ENCODE results near the gene NDUFS1. TPM values are rescaled to one million over a fixed set of nuclear protein-coding genes. Genes with fewer than 3 reads are reported as not detected.

The NDUFS1 gene
- total and polyA plus RNA-seq, 2 of the 8 experiments (the other 6 are each of a cell fraction or from before 2014, with no cell fraction given), result 42.1 to 97.0 TPM

GRCh38 chr2:206116278-206116677 is 43.0 kb downstream of the NDUFS1 start:
- no peaks in the 10 kb centered on the region for H3K79me2 ChIP-seq (ENCODE audit: control insufficient read depth in 1 of 2, insufficient read depth in 2 of 2, low read length in 2 of 2)
- no peaks in the 10 kb centered on the region for H3K9me3 ChIP-seq (ENCODE audit: insufficient read depth in 2 of 2, low read depth in 1 of 2, low read length in 1 of 2)
- no peak overlapping the region; the same call in 1 of the 2 replicates for H4K8ac ChIP-seq (ENCODE audit: extremely low read depth, insufficient read depth, low read length)
- H2BK120ac ChIP-seq (replicated peaks; ENCODE audit: low read depth, low read length), result no peak overlapping the region
- no peaks in the 10 kb centered on the region for H3K4me1 ChIP-seq (replicated peaks in 1 of 4; ENCODE audit: control insufficient read depth in 3 of 4, insufficient read depth in 4 of 4, low read length in 3 of 4)
- H3K23me2 ChIP-seq (ENCODE audit: low read depth, low read length), result no peaks in the 10 kb centered on the region
- no peak overlapping the region for H3K18ac ChIP-seq (ENCODE audit: extremely low read depth, low read length)
- H4K5ac ChIP-seq (ENCODE audit: insufficient read length, low read depth, low read length), result no peak overlapping the region
- H2BK15ac ChIP-seq (ENCODE audit: low read length), result no peak overlapping the region
- H3K27ac ChIP-seq (ENCODE audit: low read depth, low read length), result no peak overlapping the region
- H3K79me1 ChIP-seq (ENCODE audit: low read depth, low read length), result no peaks in the 10 kb centered on the region; the same call in 1 of the 2 replicates
- ChIA-PET CTCF (ENCODE audit: partially characterized antibody) (interaction anchor here (1.2 kb wide), 1 partner anchor 11 kb away, joined by 7 read pairs; no protein-coding TSS in a partner anchor), POLR2A (ENCODE audit: partially characterized antibody) (interaction anchor here (1.5 to 1.9 kb wide), 2 partner anchors 11 to 22 kb away, joined by 5 to 6 read pairs; no protein-coding TSS in a partner anchor)
- H3K4me2 ChIP-seq (ENCODE audit: insufficient read depth in 1 of 2, low read depth in 2 of 2, low read length in 2 of 2), result no peak overlapping the region
- H4K91ac ChIP-seq (replicated peaks; ENCODE audit: insufficient read length, low read length), result no peak overlapping the region
- no peaks in the 10 kb centered on the region for H3K27me3 ChIP-seq (replicated peaks in 1 of 4; ENCODE audit: control insufficient read depth in 3 of 4, extremely low read depth in 1 of 4, insufficient read depth in 3 of 4, low read length in 3 of 4)
- no peak overlapping the region for H2BK20ac ChIP-seq (ENCODE audit: low read length)
- H3K56ac ChIP-seq (replicated peaks; ENCODE audit: insufficient read length, low read depth, low read length), result no peak overlapping the region
- 97% methylated on average over 21 of the region's 21 CpGs; no CpG with 5 or more reads in 1 of the 2 experiments for WGBS, 2 experiments (ENCODE audit: extremely low coverage in 1 of 2, insufficient coverage in 1 of 2, insufficient read length in 1 of 2, insufficient replicate concordance in 2 of 2, low coverage in 1 of 2, low lambda C conversion rate in 2 of 2, missing lambda C conversion rate in 1 of 2)
- no peak overlapping the region for H3K4ac ChIP-seq (replicated peaks; ENCODE audit: insufficient read length, low read depth, low read length)
- H4K20me1 ChIP-seq (replicated peaks in 1 of 2; ENCODE audit: control insufficient read depth in 1 of 2, insufficient read depth in 2 of 2, low read length in 2 of 2), result no peaks in the 10 kb centered on the region
- DNase-seq (ENCODE audit: low read depth in 1 of 2, low spot score in 2 of 2), result peak in 1 of 2 experiments; percentile 38
- no peak overlapping the region for H2AFZ ChIP-seq (ENCODE audit: low read length)
- H3K23ac ChIP-seq (ENCODE audit: insufficient read length), result no peak overlapping the region
- H2BK12ac ChIP-seq (ENCODE audit: low read depth, low read length), result no peak overlapping the region
- no peak for FAIRE-seq
- H3K4me3 ChIP-seq (ENCODE audit: extremely low read depth in 1 of 4, insufficient read depth in 2 of 4, low read depth in 3 of 4, low read length in 4 of 4), result no peak overlapping the region
- H3K36me3 ChIP-seq (ENCODE audit: control insufficient read depth in 2 of 4, insufficient read depth in 4 of 4, low read length in 3 of 4), result peaks cover 0 to 17% (median 15%) of the 10 kb centered on the region in 4 experiments; a peak in 6 of 8 replicates
- H2BK5ac ChIP-seq (ENCODE audit: low read depth, low read length), result no peak overlapping the region
- H3K14ac ChIP-seq (ENCODE audit: insufficient read length), result no peak overlapping the region
- no peak overlapping the region for H2AK5ac ChIP-seq (ENCODE audit: low read depth, low read length)
- no peak overlapping the region for H3K9ac ChIP-seq (replicated peaks in 1 of 4; ENCODE audit: extremely low read depth in 1 of 4, low read depth in 3 of 4, low read length in 3 of 4)
- TF ChIP-seq POLR2AphosphoS5 (IDR thresholded peaks at IDR 0.05; ENCODE audit: low read depth, low read length), result no peak
- TF ChIP-seq MAX (IDR thresholded peaks at IDR 0.05), result no peak
- no peak for TF ChIP-seq CHD1 (IDR thresholded peaks at IDR 0.05; ENCODE audit: low read depth, low read length)
- no peak for TF ChIP-seq KDM5A (IDR thresholded peaks at IDR 0.05; ENCODE audit: low read length)
- no peak for TF ChIP-seq HDAC6 (IDR thresholded peaks at IDR 0.05; ENCODE audit: low read depth, low read length)
- no peak for TF ChIP-seq MAFK (IDR thresholded peaks at IDR 0.05; ENCODE audit: low read depth, low read length)
- no peak for TF ChIP-seq PHF8 (conservative IDR thresholded peaks at IDR 0.05; ENCODE audit: low read depth, low read length)
- TF ChIP-seq BRCA1 (IDR thresholded peaks at IDR 0.05; ENCODE audit: low read depth, low read length), result no peak
- TF ChIP-seq BCL11A (IDR thresholded peaks at IDR 0.05; ENCODE audit: low read depth in 2 of 2, low read length in 2 of 2), result no peak
- no peak for TF ChIP-seq CBX5 (IDR thresholded peaks at IDR 0.05; ENCODE audit: low read depth, low read length)
- no peak for TF ChIP-seq KDM4A (IDR thresholded peaks at IDR 0.05; ENCODE audit: low read depth, low read length, severe bottlenecking)
- TF ChIP-seq EZH2 (IDR thresholded peaks at IDR 0.05; ENCODE audit: low read depth, low read length, severe bottlenecking), result no peak
- TF ChIP-seq NANOG (IDR thresholded peaks at IDR 0.05; ENCODE audit: insufficient read depth, low read depth, low read length, poor library complexity, severe bottlenecking), result no peak
- no peak for TF ChIP-seq BACH1 (IDR thresholded peaks at IDR 0.05; ENCODE audit: low read length)
- TF ChIP-seq POU5F1 (IDR thresholded peaks at IDR 0.05; ENCODE audit: low read depth, low read length), result no peak

Data from H1 (cell line).